PC-9 (cell line): ENCODE data around the gene PEX13. TPM values are rescaled to one million over a fixed set of nuclear protein-coding genes. Genes with fewer than 3 reads are reported as not detected.
A peak's percentile ranks its signal among the peaks of the same experiment; 100 is the strongest.
"Not testable (repeated sequence)": the region's sequence is repeated elsewhere in the genome, so short reads cannot be mapped to it uniquely, and the experiment has no call there.

ENCODE experiments used
- BruUV-seq: library from RNA; stranded (reverse); fragments of 400-500 nt; replicated peaks from 2 replicates; lab custom pipeline; 2021; lab: Mats Ljungman, UMichigan
- CTCF ChIA-PET: fragments of 300-600 bp; sonication (Branson Sonifier 250); formaldehyde crosslinking; loops from one replicate; lab custom pipeline; 2022; ENCODE audit warnings: antibody characterized with exemption; lab: Charles Lee
- POLR2A ChIA-PET: fragments of 300-600 bp; sonication (Branson Sonifier 250); formaldehyde crosslinking; loops from one replicate; lab custom pipeline; 2022; ENCODE audit warnings: antibody characterized with exemption; ENCODE audit not compliant: unreplicated experiment; lab: Charles Lee
- DNase-seq, 2 experiments: peaks; one replicate each; pipeline versions ENCODE4 v3.0.0 to v3.0.0-alpha.2; 2015 to 2022; ENCODE audit warnings: mixed read lengths in 1 of 2
- H2AFZ ChIP-seq: fragments of 200-600 bp; sonication (generic); 2 replicates; pipeline ENCODE4 v1.8.1; 2017; ENCODE audit warnings: antibody characterized with exemption
- H3F3A ChIP-seq: fragments of 200-600 bp; sonication (generic); 2 replicates; pipeline ENCODE4 v1.8.1; 2017; ENCODE audit warnings: antibody characterized with exemption, mild to moderate bottlenecking, low read depth; ENCODE audit not compliant: insufficient read depth
- H3K27ac ChIP-seq: fragments of 200-600 bp; sonication (generic); 2 replicates; pipeline ENCODE4 v1.6.1; 2016; ENCODE audit warnings: mixed run types
- H3K27me3 ChIP-seq: fragments of 200-600 bp; sonication (generic); 2 replicates; pipeline ENCODE4 v1.6.1; 2016; ENCODE audit warnings: low read depth, mixed run types; ENCODE audit not compliant: insufficient read depth
- H3K36me3 ChIP-seq: fragments of 200-600 bp; sonication (generic); 2 replicates; pipeline ENCODE4 v1.6.1; 2016; ENCODE audit warnings: low read depth, mixed run types
- H3K4me1 ChIP-seq: fragments of 200-600 bp; sonication (generic); replicated peaks from 2 replicates; pipeline ENCODE4 v1.6.1; 2016; ENCODE audit warnings: mixed run types; ENCODE audit not compliant: insufficient read depth
- H3K4me2 ChIP-seq: fragments of 200-600 bp; sonication (generic); 2 replicates; pipeline ENCODE4 v1.6.1; 2017; ENCODE audit warnings: mixed run types
- H3K4me3 ChIP-seq: fragments of 200-600 bp; sonication (generic); 2 replicates; pipeline ENCODE4 v1.6.1; 2016; ENCODE audit warnings: mixed run types
- H3K79me2 ChIP-seq: fragments of 200-600 bp; sonication (generic); 2 replicates; pipeline ENCODE4 v1.6.1; 2017; ENCODE audit warnings: low read depth, mixed run types
- H3K9me2 ChIP-seq: fragments of 200-600 bp; sonication (generic); 2 replicates; pipeline ENCODE4 v1.8.1; 2017; ENCODE audit warnings: mild to moderate bottlenecking; ENCODE audit not compliant: insufficient read depth
- H3K9me3 ChIP-seq: fragments of 200-600 bp; sonication (generic); 2 replicates; pipeline ENCODE4 v1.8.1; 2016; ENCODE audit warnings: low read depth; ENCODE audit not compliant: insufficient read depth
- H4K20me1 ChIP-seq: fragments of 200-600 bp; sonication (generic); 2 replicates; pipeline ENCODE4 v1.8.1; 2017; ENCODE audit not compliant: insufficient read depth
- CTCF ChIP-seq: fragments of 200-600 bp; sonication (generic); conservative IDR thresholded peaks from 2 replicates; pipeline ENCODE4 v1.6.1; 2017; ENCODE audit warnings: mixed run types, antibody characterized with exemption, mild to moderate bottlenecking, moderate library complexity
- EZH2 ChIP-seq: fragments of 200-600 bp; sonication (generic); IDR thresholded peaks from 2 replicates; pipeline ENCODE4 v1.8.0; 2017; ENCODE audit warnings: antibody characterized with exemption, low read depth
- intact Hi-C: fragments of 100-400 bp; cut with micrococcal nuclease; formaldehyde crosslinking; loops from one replicate; pipeline ENCODE4 v1.10.0; 2022; ENCODE audit not compliant: unreplicated experiment
- total RNA-seq: library from RNA; stranded (reverse); gene quantifications from 2 replicates; pipeline ENCODE4 v1.2.3, GENCODE V29; 2021

The PEX13 gene
- total RNA-seq, 1 experiment from 2014 or later: 32.4 TPM

GRCh38 chr2:61009355-61009754 lies 8.2 kb upstream of the PEX13 start:
- DNase-seq: no peak
- no peaks in the 10 kb centered on the region for H3K27me3 ChIP-seq
- CTCF ChIA-PET: no interaction called here
- no peaks in the 10 kb centered on the region for H3K9me2 ChIP-seq
- intact Hi-C loops: no loop called here
- no peaks in the 10 kb centered on the region for H3K9me3 ChIP-seq
- TF ChIP-seq CTCF (no peak), EZH2 (no peak)
- POLR2A ChIA-PET: no interaction called here
- peaks cover 17% of the 10 kb centered on the region for H3K79me2 ChIP-seq
- no peak overlapping the region for H2AFZ ChIP-seq
- 0 out of 2 replicates have a peak, but pooled peaks cover 7% of the 10 kb centered on the region for H3K36me3 ChIP-seq
- BruUV-seq: no TSS peak
- peaks cover 63% of the 10 kb centered on the region for H3K4me1 ChIP-seq
- H3K4me3 ChIP-seq: no peak overlapping the region
- H3F3A ChIP-seq: peaks cover 45% of the 10 kb centered on the region
- H3K4me2 ChIP-seq: no peak overlapping the region
- no peak overlapping the region for H3K27ac ChIP-seq
- H4K20me1 ChIP-seq: no peaks in the 10 kb centered on the region

GRCh38 chr2:61011678-61012077 lies 5.8 kb upstream of the PEX13 start:
- Histone ChIP-seq H3K9me3 (no peaks in the 10 kb centered on the region), H3K9me2 (no peaks in the 10 kb centered on the region), H3K36me3 (0 out of 2 replicates have a peak, but pooled peaks cover 7% of the 10 kb centered on the region), H3K4me1 (peaks cover 54% of the 10 kb centered on the region), H3K4me2 (peak overlapping the region; percentile 53), H3K79me2 (peaks cover 21% of the 10 kb centered on the region), H3K27ac (peak overlapping the region; percentile 98), H3K4me3 (no peak overlapping the region; the same call in 1 of the 2 replicates), H3F3A (peaks cover 57% of the 10 kb centered on the region), H4K20me1 (no peaks in the 10 kb centered on the region), H2AFZ (no peak overlapping the region), H3K27me3 (no peaks in the 10 kb centered on the region)
- TF ChIP-seq EZH2: no peak
- TF ChIP-seq CTCF: no peak
- no TSS peak for BruUV-seq
- ChIA-PET CTCF (no interaction called here), POLR2A (no interaction called here)
- DNase-seq: no peak
- intact Hi-C loops: loop anchor here (10.0 kb wide), 1 partner anchor 163 kb away; no protein-coding TSS in a partner anchor

- Histone ChIP-seq H3K27ac (peak overlapping the region; percentile 98), H3K4me1 (peaks cover 48% of the 10 kb centered on the region), H3F3A (peaks cover 57% of the 10 kb centered on the region), H3K79me2 (peaks cover 21% of the 10 kb centered on the region), H3K4me2 (peak overlapping the region; percentile 53)
- BruUV-seq, H2AFZ ChIP-seq, H3K9me3 ChIP-seq, POLR2A ChIA-PET, H3K9me2 ChIP-seq, H4K20me1 ChIP-seq, H3K27me3 ChIP-seq, H3K36me3 ChIP-seq, CTCF ChIA-PET, H3K4me3 ChIP-seq: not testable (repeated sequence)
- DNase-seq: peak; percentile 46 to 87
- intact Hi-C loops: loop anchor here (10.0 kb wide), 1 partner anchor 162 kb away; no protein-coding TSS in a partner anchor
These were observed 5.2 kb upstream of the PEX13 start for GRCh38 chr2:61012303-61012702.

GRCh38 chr2:61013382-61013781 lies 4.1 kb upstream of the PEX13 start:
- no TSS peak for BruUV-seq
- CTCF ChIA-PET: no interaction called here
- POLR2A ChIA-PET: no interaction called here

More at GRCh38 chr2:61013382-61013781, 4.1 kb upstream of the PEX13 start:
- no peaks in the 10 kb centered on the region for H3K27me3 ChIP-seq
- H2AFZ ChIP-seq: no peak overlapping the region
- peaks cover 32% of the 10 kb centered on the region for H3K79me2 ChIP-seq
- DNase-seq: no peak
- intact Hi-C loops: loop anchor here (10.0 kb wide), 1 partner anchor 161 kb away; no protein-coding TSS in a partner anchor
- no peaks in the 10 kb centered on the region for H3K9me3 ChIP-seq
- 0 out of 2 replicates have a peak, but pooled peaks cover 3% of the 10 kb centered on the region for H3K36me3 ChIP-seq
- H3K4me1 ChIP-seq: peaks cover 47% of the 10 kb centered on the region
- no peaks in the 10 kb centered on the region; the same call in 1 of the 2 replicates for H4K20me1 ChIP-seq
- peaks cover 64% of the 10 kb centered on the region for H3F3A ChIP-seq
- H3K4me3 ChIP-seq: no peak overlapping the region
- peak overlapping the region; percentile 98 for H3K27ac ChIP-seq
- no peak for TF ChIP-seq CTCF
- no peak for TF ChIP-seq EZH2
- H3K9me2 ChIP-seq: no peaks in the 10 kb centered on the region
- peak overlapping the region; percentile 85 for H3K4me2 ChIP-seq
